H9 (cell line): ENCODE data around the gene AFAP1. TPM values are rescaled to one million over a fixed set of nuclear protein-coding genes. Genes with fewer than 3 reads are reported as not detected.

Source experiments
- DNase-seq: peaks from one replicate; pipeline ENCODE4 v3.0.0-alpha.2; 2017
- H2AFZ ChIP-seq: one replicate; pipeline ENCODE4 v1.6.1; 2013; ENCODE audit warnings: mild to moderate bottlenecking, low read length, control low read depth, moderate library complexity
- H2AK5ac ChIP-seq: 2 replicates; pipeline ENCODE4 v1.6.1; 2013; ENCODE audit warnings: low read length, control low read depth, mixed read lengths; ENCODE audit not compliant: insufficient read length
- H2BK120ac ChIP-seq: one replicate; pipeline ENCODE4 v1.6.1; 2013; ENCODE audit warnings: low read depth, mild to moderate bottlenecking, low read length, control low read depth, inconsistent platforms; ENCODE audit not compliant: poor library complexity, severe bottlenecking
- H2BK12ac ChIP-seq: 2 replicates; pipeline ENCODE4 v1.6.1; 2013; ENCODE audit warnings: low read length, control low read depth, mixed read lengths, low read depth; ENCODE audit not compliant: insufficient read length
- H2BK15ac ChIP-seq: 2 replicates; pipeline ENCODE4 v1.6.1; 2013; ENCODE audit warnings: low read depth, low read length, control low read depth
- H2BK20ac ChIP-seq: one replicate; pipeline ENCODE4 v1.6.1; 2013; ENCODE audit warnings: low read depth, mild to moderate bottlenecking, low read length, control low read depth, inconsistent platforms; ENCODE audit not compliant: poor library complexity, severe bottlenecking
- H2BK5ac ChIP-seq: 2 replicates; pipeline ENCODE4 v1.6.1; 2013; ENCODE audit warnings: low read length, control low read depth, mixed read lengths; ENCODE audit not compliant: insufficient read length
- H3K14ac ChIP-seq: 2 replicates; pipeline ENCODE4 v1.6.1; 2013; ENCODE audit warnings: low read length, control low read depth; ENCODE audit not compliant: insufficient read depth
- H3K18ac ChIP-seq: 2 replicates; pipeline ENCODE4 v1.6.1; 2013; ENCODE audit warnings: low read depth, mild to moderate bottlenecking, mixed read lengths, low read length, control low read depth; ENCODE audit not compliant: insufficient read length
- H3K23ac ChIP-seq: 2 replicates; pipeline ENCODE4 v1.6.1; 2013; ENCODE audit warnings: low read length, control low read depth, mixed read lengths, low read depth; ENCODE audit not compliant: insufficient read length
- H3K23me2 ChIP-seq: 2 replicates; pipeline ENCODE4 v1.6.1; 2013; ENCODE audit warnings: low read depth, mild to moderate bottlenecking, mixed read lengths, low read length, control low read depth; ENCODE audit not compliant: insufficient read length, poor library complexity, severe bottlenecking
- H3K27ac ChIP-seq: 2 replicates; pipeline ENCODE4 v1.5.1; 2013; ENCODE audit warnings: low read length, control low read depth, mixed read lengths, low read depth; ENCODE audit not compliant: insufficient read length
- H3K27me3 ChIP-seq: 2 replicates; pipeline ENCODE4 v1.6.1; 2013; ENCODE audit warnings: low read length, control low read depth, inconsistent platforms; ENCODE audit not compliant: insufficient read depth
- H3K4ac ChIP-seq: 2 replicates; pipeline ENCODE4 v1.6.1; 2013; ENCODE audit warnings: low read depth, mild to moderate bottlenecking, control low read depth, inconsistent platforms, low read length, moderate library complexity
- H3K4me1 ChIP-seq: 2 replicates; pipeline ENCODE4 v1.6.1; 2013; ENCODE audit warnings: low read length, control low read depth, inconsistent platforms; ENCODE audit not compliant: insufficient read depth
- H3K4me2 ChIP-seq: 2 replicates; pipeline ENCODE4 v1.6.1; 2013; ENCODE audit warnings: low read length, control low read depth, mixed read lengths; ENCODE audit not compliant: insufficient read length, insufficient read depth
- H3K56ac ChIP-seq: 2 replicates; pipeline ENCODE4 v1.6.1; 2013; ENCODE audit warnings: low read depth, mild to moderate bottlenecking, mixed read lengths, low read length, control low read depth; ENCODE audit not compliant: insufficient read length
- H3K79me1 ChIP-seq: 2 replicates; pipeline ENCODE4 v1.6.1; 2013; ENCODE audit warnings: low read depth, mild to moderate bottlenecking, moderate library complexity, low read length, control low read depth, inconsistent platforms; ENCODE audit not compliant: insufficient read depth, poor library complexity, severe bottlenecking
- H3K79me2 ChIP-seq: 2 replicates; pipeline ENCODE4 v1.6.1; 2013; ENCODE audit warnings: low read length, control low read depth, inconsistent platforms; ENCODE audit not compliant: insufficient read depth
- H3K9ac ChIP-seq: 2 replicates; pipeline ENCODE4 v1.6.1; 2013; ENCODE audit warnings: low read length, control low read depth, mixed read lengths; ENCODE audit not compliant: insufficient read length; ENCODE audit errors: extremely low read depth
- H3K9me3 ChIP-seq: one replicate; pipeline ENCODE4 v1.6.1; 2013; ENCODE audit warnings: low read depth, low read length, inconsistent platforms; ENCODE audit not compliant: control insufficient read depth
- H3T11ph ChIP-seq: one replicate; pipeline ENCODE4 v1.6.1; 2013; ENCODE audit warnings: mild to moderate bottlenecking, low read length, control low read depth, inconsistent platforms
- H4K20me1 ChIP-seq: one replicate; pipeline ENCODE4 v1.6.1; 2013; ENCODE audit not compliant: control insufficient read depth, insufficient read length, insufficient read depth
- H4K5ac ChIP-seq: 2 replicates; pipeline ENCODE4 v1.6.1; 2013; ENCODE audit warnings: low read depth, mild to moderate bottlenecking, mixed read lengths, low read length, control low read depth; ENCODE audit not compliant: insufficient read length
- H4K8ac ChIP-seq: replicated peaks from 2 replicates; pipeline ENCODE4 v1.6.1; 2013; ENCODE audit warnings: low read length, control low read depth, mixed read lengths, low read depth; ENCODE audit not compliant: insufficient read length
- H4K91ac ChIP-seq: 2 replicates; pipeline ENCODE4 v1.6.1; 2013; ENCODE audit warnings: low read depth, mild to moderate bottlenecking, moderate library complexity, mixed read lengths, low read length, control low read depth; ENCODE audit not compliant: insufficient read length
- H3K27ac Mint-ChIP-seq, 3 experiments: 2 replicates in 2 of 3; 3 replicates in 1 of 3; pipeline ENCODE4 v1.8.0; 2020 to 2021; ENCODE audit warnings: mixed read lengths in 3 of 3, mild to moderate bottlenecking in 1 of 3, moderate library complexity in 1 of 3
- H3K27me3 Mint-ChIP-seq: 2 replicates; pipeline ENCODE4 v1.8.0; 2021; ENCODE audit warnings: low read depth, mild to moderate bottlenecking, moderate library complexity, mixed read lengths
- H3K36me3 Mint-ChIP-seq, 3 experiments: 2 replicates in 2 of 3; 3 replicates in 1 of 3; pipeline ENCODE4 v1.8.0; 2020 to 2021; ENCODE audit warnings: low read depth in 3 of 3, mixed read lengths in 3 of 3; ENCODE audit not compliant: insufficient read depth in 1 of 3
- H3K4me1 Mint-ChIP-seq, 2 experiments: 2 replicates each; pipeline ENCODE4 v1.8.0; 2020; ENCODE audit warnings: mixed read lengths in 2 of 2
- H3K4me3 Mint-ChIP-seq, 2 experiments: 2 replicates in 1 of 2; 3 replicates in 1 of 2; pipeline ENCODE4 v1.8.0; 2020 to 2021; ENCODE audit warnings: mild to moderate bottlenecking in 2 of 2, mixed read lengths in 2 of 2, moderate library complexity in 1 of 2
- H3K9me3 Mint-ChIP-seq, 2 experiments: 2 replicates in 1 of 2; 3 replicates in 1 of 2; pipeline ENCODE4 v1.8.0; 2020; ENCODE audit warnings: mild to moderate bottlenecking in 2 of 2, mixed read lengths in 2 of 2, moderate library complexity in 1 of 2
- CTCF ChIP-seq: fragments of 200-600 bp; sonication (generic); conservative IDR thresholded peaks from 3 replicates; pipeline ENCODE4 v1.8.0; 2021; ENCODE audit warnings: antibody characterized with exemption, mild to moderate bottlenecking
- WGBS: extraction: QIAGEN DNeasy Blood & Tissue Kit; methylation state at CpG from one replicate; pipeline ENCODE4 v1.1.7; 2013; ENCODE audit warnings: missing lambda C conversion rate, low lambda C conversion rate, mixed read lengths; ENCODE audit not compliant: insufficient read length; ENCODE audit errors: extremely low coverage; 5-methylcytosine and 5-hydroxymethylcytosine counted together
- total RNA-seq: library from RNA; stranded (reverse); gene quantifications from 2 replicates; pipeline ENCODE4 v1.2.1, GENCODE V29; 2021

The AFAP1 gene
- total RNA-seq, 1 experiment from 2014 or later = 6.5 TPM

GRCh38 chr4:7715271-7716009 lies 224.2 kb downstream of the AFAP1 start:
- Histone ChIP-seq H4K5ac (no peak overlapping the region), H3K79me2 (no peaks in the 10 kb centered on the region), H3K9me3 (no peaks in the 10 kb centered on the region), H2BK15ac (no peak overlapping the region), H2AFZ (no peak overlapping the region), H3K23me2 (no peaks in the 10 kb centered on the region), H2AK5ac (no peak overlapping the region), H2BK120ac (no peak overlapping the region), H3K56ac (no peak overlapping the region), H3K4me1 (no peaks in the 10 kb centered on the region), H4K8ac (no peak overlapping the region), H3K9ac (no peak overlapping the region), H3K14ac (no peak overlapping the region), H3K18ac (no peak overlapping the region), H3K79me1 (no peaks in the 10 kb centered on the region), H3K27me3 (0 out of 2 replicates have a peak, but pooled peaks cover 3% of the 10 kb centered on the region), H3K23ac (no peak overlapping the region), H3T11ph (no peak overlapping the region), H3K4me2 (no peak overlapping the region), H2BK5ac (no peak overlapping the region), H3K4ac (no peak overlapping the region), H4K20me1 (no peaks in the 10 kb centered on the region), H2BK12ac (no peak overlapping the region), H4K91ac (no peak overlapping the region), H3K27ac (no peak overlapping the region), H2BK20ac (no peak overlapping the region)
- WGBS = no CpG with 5 or more reads among the region's 11 CpGs
- Mint-ChIP-seq H3K36me3 (no peaks in the 10 kb centered on the region; a peak in 1 of 7 replicates), H3K27me3 (peaks cover 55% of the 10 kb centered on the region), H3K9me3 (no peaks in the 10 kb centered on the region; a peak in 2 of 5 replicates), H3K27ac (peak overlapping the region in 1 of 3 experiments; percentile 27; a peak in 1 of 7 replicates), H3K4me3 (no peak overlapping the region), H3K4me1 (peaks cover 20 to 23% of the 10 kb centered on the region in 2 experiments)
- no peak for TF ChIP-seq CTCF
- DNase-seq = no peak
